A673 (cell line): Measurements from ENCODE around the gene IFNGR2. TPM values are rescaled to one million over a fixed set of nuclear protein-coding genes. Genes with fewer than 3 reads are reported as not detected.

Source experiments
- BruUV-seq: library from RNA; stranded (reverse); fragments of 400-500 nt; replicated peaks from 2 replicates; lab custom pipeline; 2021; lab: Mats Ljungman, UMichigan
- CTCF ChIA-PET: fragments of 300-600 bp; sonication (Branson Sonifier 250); formaldehyde crosslinking; loops from one replicate; lab custom pipeline; 2022; ENCODE audit warnings: antibody characterized with exemption; lab: Charles Lee
- POLR2A ChIA-PET: fragments of 300-600 bp; sonication (Branson Sonifier 250); formaldehyde crosslinking; loops from one replicate; lab custom pipeline; 2022; ENCODE audit warnings: antibody characterized with exemption; ENCODE audit not compliant: low non-redundant PET; lab: Charles Lee
- DNase-seq: peaks from one replicate; pipeline ENCODE4 v3.0.0-alpha.2; 2015; ENCODE audit warnings: low spot score
- H3K27ac ChIP-seq: fragments of 200-600 bp; sonication (generic); 2 replicates; pipeline ENCODE4 v1.5.1; 2016; ENCODE audit warnings: mixed run types, low read depth, mild to moderate bottlenecking, mixed read lengths, antibody characterized with exemption, low read length; ENCODE audit not compliant: poor library complexity, severe bottlenecking
- H3K27me3 ChIP-seq: fragments of 200-600 bp; sonication (generic); replicated peaks from 2 replicates; pipeline ENCODE4 v1.6.1; 2017; ENCODE audit warnings: mixed run types, low read depth, mild to moderate bottlenecking, mixed read lengths, antibody characterized with exemption, low read length; ENCODE audit not compliant: insufficient read depth, poor library complexity
- H3K36me3 ChIP-seq: fragments of 200-600 bp; sonication (generic); 2 replicates; pipeline ENCODE4 v1.6.1; 2016; ENCODE audit warnings: mixed run types, mild to moderate bottlenecking, mixed read lengths, antibody characterized with exemption, low read length; ENCODE audit not compliant: insufficient read depth, poor library complexity, severe bottlenecking
- H3K4me1 ChIP-seq: fragments of 200-600 bp; sonication (generic); 2 replicates; pipeline ENCODE4 v1.6.1; 2017; ENCODE audit warnings: mixed run types, mild to moderate bottlenecking, mixed read lengths, antibody characterized with exemption, low read length; ENCODE audit not compliant: insufficient read depth, poor library complexity, severe bottlenecking
- H3K4me3 ChIP-seq: fragments of 200-600 bp; sonication (generic); 2 replicates; pipeline ENCODE4 v1.5.1; 2016; ENCODE audit warnings: low read depth, mixed run types, mild to moderate bottlenecking, mixed read lengths, low read length; ENCODE audit not compliant: poor library complexity, severe bottlenecking
- H3K9me3 ChIP-seq: fragments of 200-600 bp; sonication (generic); 2 replicates; pipeline ENCODE4 v1.6.1; 2016; ENCODE audit warnings: mixed run types, low read depth, mild to moderate bottlenecking, mixed read lengths, antibody characterized with exemption, low read length; ENCODE audit not compliant: poor library complexity, severe bottlenecking
- CTCF ChIP-seq: fragments of 300-800, 200-600 bp; sonication (generic); conservative IDR thresholded peaks from 2 replicates; pipeline ENCODE4 v1.5.1; 2017; ENCODE audit warnings: low read depth, mild to moderate bottlenecking, antibody characterized with exemption, low read length, moderate library complexity, mixed read lengths
- EZH2 ChIP-seq: fragments of 200-600 bp; sonication (generic); IDR thresholded peaks from 2 replicates; pipeline ENCODE4 v1.6.1; 2017; ENCODE audit warnings: borderline replicate concordance, low read depth, mild to moderate bottlenecking, mixed read lengths, antibody characterized with exemption, low read length; ENCODE audit not compliant: poor library complexity, severe bottlenecking
- intact Hi-C: fragments of 100-400 bp; cut with micrococcal nuclease; formaldehyde crosslinking; loops from one replicate; pipeline ENCODE4 v1.10.0; 2022; ENCODE audit not compliant: unreplicated experiment
- total RNA-seq: library from RNA; stranded (reverse); gene quantifications from 2 replicates; pipeline ENCODE4 v1.2.3, GENCODE V29; 2021

The IFNGR2 gene
- total RNA-seq, 1 experiment from 2014 or later: 48.9 TPM

GRCh38 chr21:33368576-33368975 is 34.6 kb upstream of the IFNGR2 start:
- no peak for DNase-seq
- TF ChIP-seq CTCF: no peak

GRCh38 chr21:33369586-33369985 is 33.6 kb upstream of the IFNGR2 start:
- peaks cover 16% of the 10 kb centered on the region for H3K9me3 ChIP-seq
- no peak overlapping the region for H3K27ac ChIP-seq
- BruUV-seq: no TSS peak
- no peaks in the 10 kb centered on the region for H3K27me3 ChIP-seq
- H3K4me3 ChIP-seq: no peak overlapping the region
- intact Hi-C loops: no loop called here
- peaks cover 5% of the 10 kb centered on the region for H3K4me1 ChIP-seq
- ChIA-PET CTCF (no interaction called here), POLR2A (no interaction called here)
- H3K36me3 ChIP-seq: no peaks in the 10 kb centered on the region
- no peak for DNase-seq
- TF ChIP-seq EZH2 (no peak), CTCF (no peak)

More at GRCh38 chr21:33368576-33368975, 34.6 kb upstream of the IFNGR2 start:
- Histone ChIP-seq H3K4me1 (no peaks in the 10 kb centered on the region), H3K27me3 (no peaks in the 10 kb centered on the region), H3K9me3 (peaks cover 16% of the 10 kb centered on the region), H3K36me3 (no peaks in the 10 kb centered on the region), H3K4me3 (no peak overlapping the region), H3K27ac (no peak overlapping the region)
- ChIA-PET CTCF (interaction anchor here (0.7 kb wide), 2 partner anchors 169 to 1331 kb away, joined by 3 to 4 read pairs; no protein-coding TSS in a partner anchor), POLR2A (no interaction called here)
- no TSS peak for BruUV-seq
- intact Hi-C loops: no loop called here

- TF ChIP-seq CTCF: no peak
- TF ChIP-seq EZH2: no peak
- H3K4me1 ChIP-seq: peaks cover 6% of the 10 kb centered on the region
- intact Hi-C loops: no loop called here
- DNase-seq: no peak
- peaks cover 16% of the 10 kb centered on the region for H3K9me3 ChIP-seq
- H3K27me3 ChIP-seq: no peaks in the 10 kb centered on the region
- no peaks in the 10 kb centered on the region for H3K36me3 ChIP-seq
- no peak overlapping the region for H3K27ac ChIP-seq
- BruUV-seq: no TSS peak
- ChIA-PET POLR2A (no interaction called here), CTCF (no interaction called here)
- no peak overlapping the region for H3K4me3 ChIP-seq
Measured at GRCh38 chr21:33370305-33370704, 32.9 kb upstream of the IFNGR2 start.
